K562 (cell line): ENCODE data around the gene ALKBH3. TPM values are rescaled to one million over a fixed set of nuclear protein-coding genes. Genes with fewer than 3 reads are reported as not detected.

Experiments
- CBFB ChIP-seq: sonication (generic); formaldehyde crosslinking; IDR thresholded peaks from 2 replicates; pipeline ENCODE4 v1.4.0; 2020; ENCODE audit warnings: mild to moderate bottlenecking, missing genetic modification reagents
- CEBPZ ChIP-seq: fragments of 150-350 bp; IDR thresholded peaks from 2 replicates; pipeline ENCODE4 v1.6.1; 2014; ENCODE audit warnings: low read depth, mild to moderate bottlenecking, low read length, borderline replicate concordance
- CXXC5 ChIP-seq: fragments of 250-450 bp; sonication (Bioruptor Pico); IDR thresholded peaks from 2 replicates; pipeline ENCODE4 v1.8.0; 2022; ENCODE audit warnings: inconsistent platforms, mild to moderate bottlenecking, moderate library complexity
- DACH1 ChIP-seq: fragments of 450-650 bp; IDR thresholded peaks from 2 replicates; pipeline ENCODE4 v1.6.1; 2018; ENCODE audit not compliant: partially characterized antibody
- DPF2 ChIP-seq: fragments of 450-650 bp; IDR thresholded peaks from 2 replicates; pipeline ENCODE4 v1.6.1; 2016
- FOXA1 ChIP-seq: fragments of 450-650 bp; IDR thresholded peaks from 2 replicates; pipeline ENCODE4 v1.6.1; 2016; ENCODE audit warnings: mild to moderate bottlenecking, borderline replicate concordance
- HBP1 ChIP-seq: fragments of 450-650 bp; formaldehyde crosslinking; IDR thresholded peaks from 2 replicates; pipeline ENCODE4 v1.4.0; 2022; ENCODE audit warnings: missing genetic modification characterization
- MIER1 ChIP-seq: fragments of 450-650 bp; IDR thresholded peaks from 2 replicates; pipeline ENCODE4 v1.6.1; 2016; ENCODE audit warnings: antibody characterized with exemption, mild to moderate bottlenecking, low read depth
- SMARCA5 ChIP-seq: fragments of 450-650 bp; IDR thresholded peaks from 2 replicates; pipeline ENCODE4 v1.6.1; 2016
- SRSF1 ChIP-seq: fragments of 200-400 bp; formaldehyde crosslinking; IDR thresholded peaks from 2 replicates; pipeline ENCODE4 v1.6.1; 2017; ENCODE audit warnings: mild to moderate bottlenecking, low read depth, low read length, moderate library complexity
- ZMIZ1 ChIP-seq, 2 experiments: fragments of 150-350 bp in 1 of 2; IDR thresholded peaks; 2 replicates each; pipeline ENCODE4 v1.6.1; 2012 to 2016; ENCODE audit warnings: low read depth in 2 of 2, low read length in 2 of 2, mild to moderate bottlenecking in 1 of 2, moderate library complexity in 1 of 2
- ZNF133 ChIP-seq: fragments of 250-450 bp; sonication (Bioruptor Pico); IDR thresholded peaks from 2 replicates; pipeline ENCODE4 v1.4.0; 2020; ENCODE audit warnings: mild to moderate bottlenecking
- polyA plus RNA-seq, 8 experiments: library from polyadenylated mRNA; depleted of rRNA in 4 of 8; stranded (reverse) in 5 of 8; unstranded in 3 of 8; fragments of >200 nt; fragmentation: Nextera tagmentation in 2 of 8; fragmentation: Illumina TruSeq in 1 of 8; extraction: Ambion mirVana in 2 of 8; extraction: Trizol in 1 of 8; gene quantifications; 2 replicates each; pipeline versions ENCODE4 v1.2.1 to v1.2.3, GENCODE V29; 2011 to 2014; ENCODE audit warnings: inconsistent platforms in 1 of 8, missing spikeins in 1 of 8
- total RNA-seq, 7 experiments: library from RNA; depleted of rRNA in 6 of 7; stranded (reverse); fragments of >200 nt in 6 of 7; fragmentation: Illumina TruSeq in 2 of 7; extraction: Trizol in 2 of 7; gene quantifications; 2 replicates each; pipeline versions ENCODE4 v1.2.1 to v1.2.3, GENCODE V29; 2011 to 2021; ENCODE audit warnings: low replicate concordance in 1 of 7
- TF ChIP-seq, protein P1 (sequence below), 2 experiments: IDR thresholded peaks in 1 of 2; conservative IDR thresholded peaks in 1 of 2; 2 replicates each; pipeline ENCODE4 v1.6.1; 2016; ENCODE audit warnings: low read depth in 2 of 2, mild to moderate bottlenecking in 1 of 2, missing compliant biosample characterization in 1 of 2, missing genetic modification characterization in 1 of 2, moderate library complexity in 1 of 2
- TF ChIP-seq, protein P2 (sequence below), 2 experiments: fragments of 450-650 bp; conservative IDR thresholded peaks; 2 replicates each; pipeline ENCODE4 v1.6.1; 2017; ENCODE audit warnings: mild to moderate bottlenecking in 2 of 2, moderate library complexity in 2 of 2

Gene ALKBH3
- total and polyA plus RNA-seq, 9 of the 15 experiments (the other 6 are each of a cell fraction or from before 2014, with no cell fraction given) = 16.0 to 49.9 (median 36.5) TPM

DNA sequence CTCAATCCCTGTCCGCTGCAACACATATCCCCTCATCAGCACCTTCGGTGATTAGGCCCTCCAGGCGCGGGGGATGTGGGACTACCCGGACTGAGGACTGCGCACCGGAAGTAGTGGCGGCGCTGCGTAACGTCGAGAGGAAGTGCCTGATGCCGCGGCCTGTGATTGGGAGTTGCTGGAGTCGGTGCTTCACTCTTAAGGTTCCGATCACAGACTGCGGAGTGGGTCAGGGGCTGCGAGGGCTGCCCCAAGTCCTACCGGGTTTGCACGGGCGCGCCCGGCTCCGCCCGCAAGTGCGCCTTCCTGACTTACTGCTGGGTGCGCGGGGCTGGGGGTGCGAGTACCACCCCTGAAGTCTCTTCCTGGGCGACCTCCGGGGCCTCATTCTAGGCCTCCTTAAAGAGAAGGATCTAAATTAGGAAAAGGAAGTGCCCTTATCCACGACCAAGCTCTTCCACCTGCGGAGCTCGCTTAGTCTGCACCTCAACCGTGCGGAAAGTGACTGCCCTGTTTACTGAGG lies at the start of gene ALKBH3 (continued):
- TF ChIP-seq, protein P1, sequence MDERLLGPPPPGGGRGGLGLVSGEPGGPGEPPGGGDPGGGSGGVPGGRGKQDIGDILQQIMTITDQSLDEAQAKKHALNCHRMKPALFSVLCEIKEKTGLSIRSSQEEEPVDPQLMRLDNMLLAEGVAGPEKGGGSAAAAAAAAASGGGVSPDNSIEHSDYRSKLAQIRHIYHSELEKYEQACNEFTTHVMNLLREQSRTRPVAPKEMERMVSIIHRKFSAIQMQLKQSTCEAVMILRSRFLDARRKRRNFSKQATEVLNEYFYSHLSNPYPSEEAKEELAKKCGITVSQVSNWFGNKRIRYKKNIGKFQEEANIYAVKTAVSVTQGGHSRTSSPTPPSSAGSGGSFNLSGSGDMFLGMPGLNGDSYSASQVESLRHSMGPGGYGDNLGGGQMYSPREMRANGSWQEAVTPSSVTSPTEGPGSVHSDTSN (CRISPR knock-in tag; IDR thresholded peaks at IDR 0.05; ENCODE audit: low read depth) = no peak
- TF ChIP-seq, protein P1 (tag; conservative IDR thresholded peaks at IDR 0.05; ENCODE audit: low read depth) = no peak
- TF ChIP-seq ZMIZ1 (IDR thresholded peaks at IDR 0.05; ENCODE audit: low read depth in 2 of 2, low read length in 2 of 2) = 0 out of 4 replicates have a peak, but pooled peaks of 1 of the 2 experiments have one; percentile 28
- no peak for TF ChIP-seq ZNF133 (CRISPR knock-in tag)
- TF ChIP-seq FOXA1 = no peak
- no peak for TF ChIP-seq CEBPZ
- TF ChIP-seq, protein P2, sequence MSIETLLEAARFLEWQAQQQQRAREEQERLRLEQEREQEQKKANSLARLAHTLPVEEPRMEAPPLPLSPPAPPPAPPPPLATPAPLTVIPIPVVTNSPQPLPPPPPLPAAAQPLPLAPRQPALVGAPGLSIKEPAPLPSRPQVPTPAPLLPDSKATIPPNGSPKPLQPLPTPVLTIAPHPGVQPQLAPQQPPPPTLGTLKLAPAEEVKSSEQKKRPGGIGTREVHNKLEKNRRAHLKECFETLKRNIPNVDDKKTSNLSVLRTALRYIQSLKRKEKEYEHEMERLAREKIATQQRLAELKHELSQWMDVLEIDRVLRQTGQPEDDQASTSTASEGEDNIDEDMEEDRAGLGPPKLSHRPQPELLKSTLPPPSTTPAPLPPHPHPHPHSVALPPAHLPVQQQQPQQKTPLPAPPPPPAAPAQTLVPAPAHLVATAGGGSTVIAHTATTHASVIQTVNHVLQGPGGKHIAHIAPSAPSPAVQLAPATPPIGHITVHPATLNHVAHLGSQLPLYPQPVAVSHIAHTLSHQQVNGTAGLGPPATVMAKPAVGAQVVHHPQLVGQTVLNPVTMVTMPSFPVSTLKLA (conservative IDR thresholded peaks at IDR 0.05) = peak in 1 of 2 experiments; percentile 63; a peak in 1 of 4 replicates
- no peak for TF ChIP-seq SMARCA5
- TF ChIP-seq CBFB (CRISPR knock-in tag) = no peak
- peak; percentile 67; the same call in 1 of the 2 replicates for TF ChIP-seq MIER1
- no peak for TF ChIP-seq DPF2
- TF ChIP-seq CXXC5 = peak; percentile 98
- TF ChIP-seq DACH1 = peak; percentile 6
- TF ChIP-seq HBP1 (CRISPR knock-in tag) = peak; percentile 53; the same call in 1 of the 2 replicates
- TF ChIP-seq SRSF1 = peak; percentile 97
